HG02870 (cell line): ENCODE data around the gene MS4A10.
A peak's percentile ranks its signal among the peaks of the same experiment; 100 is the strongest.

Experiments
- ATAC-seq: cut with Tn5 transposase; IDR thresholded peaks from one replicate; pipeline ENCODE4 v1.9.1; 2021; ENCODE audit warnings: mild to moderate bottlenecking, moderate library complexity; ENCODE audit not compliant: unreplicated experiment

MS4A10 gene

GRCh38 chr11:60764879-60765278, 20.3 kb upstream of the MS4A10 start:
- peak; percentile 41 for ATAC-seq

GRCh38 chr11:60765355-60765754, 19.8 kb upstream of the MS4A10 start:
- ATAC-seq = no peak

- no peak for ATAC-seq
These were observed 18.6 kb upstream of the MS4A10 start for GRCh38 chr11:60766547-60766946.

GRCh38 chr11:60767388-60767811, 17.7 kb upstream of the MS4A10 start:
- ATAC-seq = no peak

- no peak for ATAC-seq
These were observed 16.9 kb upstream of the MS4A10 start for GRCh38 chr11:60768202-60768601.

GRCh38 chr11:60769273-60769672, 15.9 kb upstream of the MS4A10 start:
- ATAC-seq = no peak

GRCh38 chr11:60769811-60770210, 15.3 kb upstream of the MS4A10 start:
- no peak for ATAC-seq

GRCh38 chr11:60771146-60771545, 14.0 kb upstream of the MS4A10 start:
- no peak for ATAC-seq

- ATAC-seq = peak; percentile 43
These were observed 13.1 kb upstream of the MS4A10 start for GRCh38 chr11:60771879-60772525.

GRCh38 chr11:60772666-60773065, 12.5 kb upstream of the MS4A10 start:
- ATAC-seq = no peak

- ATAC-seq = no peak
These were observed 10.4 kb upstream of the MS4A10 start for GRCh38 chr11:60774726-60775125.

- ATAC-seq = no peak
These were observed 9.6 kb upstream of the MS4A10 start for GRCh38 chr11:60775420-60775961.

- ATAC-seq = no peak
These were observed 9.0 kb upstream of the MS4A10 start for GRCh38 chr11:60776167-60776566.

GRCh38 chr11:60777106-60777505, 8.0 kb upstream of the MS4A10 start:
- no peak for ATAC-seq

- ATAC-seq = no peak
These were observed 7.6 kb upstream of the MS4A10 start for GRCh38 chr11:60777572-60777971.

- no peak for ATAC-seq
These were observed 5.1 kb upstream of the MS4A10 start for GRCh38 chr11:60780065-60780464.

- no peak for ATAC-seq
These were observed 4.4 kb upstream of the MS4A10 start for GRCh38 chr11:60780774-60781173.

- ATAC-seq = no peak
These were observed 3.7 kb upstream of the MS4A10 start for GRCh38 chr11:60781286-60781980.

- no peak for ATAC-seq
These were observed 3.2 kb upstream of the MS4A10 start for GRCh38 chr11:60781981-60782316.

- ATAC-seq = no peak
These were observed 2.6 kb upstream of the MS4A10 start for GRCh38 chr11:60782393-60783140.

GRCh38 chr11:60783141-60783484, 2.0 kb upstream of the MS4A10 start:
- no peak for ATAC-seq

GRCh38 chr11:60783911-60784310, 1.2 kb upstream of the MS4A10 start:
- no peak for ATAC-seq
